ENCODE data around the gene OR4D9.
"Not testable (repeated sequence)": the region's sequence is repeated elsewhere in the genome, so short reads cannot be mapped to it uniquely, and the experiment has no call there.

OR4D9 gene

GRCh38 chr11:59510941-59511589 lies at the start of gene OR4D9:
Gene OR4D9 (plus strand): TSS chr11:59511539. CDS start chr11:59514913, 3,374 bp downstream.
- peak in 1 of 2 donors; percentile 91 for DNase-seq

- no peak for DNase-seq
These were observed 48.1 kb upstream of the OR4D9 start for GRCh38 chr11:59463190-59463641.

GRCh38 chr11:59473015-59473414 lies 38.3 kb upstream of the OR4D9 start, which contains the start of gene OR4D10:
Gene OR4D10 (plus strand): TSS chr11:59473315. CDS start chr11:59477430, 4,115 bp downstream.
- no peak for DNase-seq

DNA sequence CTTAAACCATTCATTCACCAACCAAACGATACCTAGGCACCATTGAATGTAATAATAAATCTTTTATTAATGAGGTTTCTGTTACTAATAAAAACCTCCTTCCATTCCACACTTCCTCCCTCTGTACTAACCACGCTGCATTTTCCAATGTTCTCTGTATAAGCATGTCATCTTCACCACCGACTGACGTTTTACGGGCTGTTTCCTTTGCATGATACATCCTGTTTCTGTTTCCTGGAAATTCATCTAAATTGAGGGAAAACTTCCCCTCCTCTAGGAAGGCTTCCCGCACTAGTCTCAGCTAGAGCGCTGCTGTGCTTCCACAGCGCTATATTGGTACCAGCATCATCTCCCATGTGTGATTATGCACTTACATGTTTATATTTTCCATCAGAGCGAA lies 36.2 kb upstream of the OR4D9 start:
- no peak for DNase-seq

- no peak for DNase-seq
These were observed 31.4 kb upstream of the OR4D9 start for GRCh38 chr11:59479906-59480305.

- no peak for DNase-seq
These were observed 31.0 kb upstream of the OR4D9 start for GRCh38 chr11:59480359-59480758.

DNA sequence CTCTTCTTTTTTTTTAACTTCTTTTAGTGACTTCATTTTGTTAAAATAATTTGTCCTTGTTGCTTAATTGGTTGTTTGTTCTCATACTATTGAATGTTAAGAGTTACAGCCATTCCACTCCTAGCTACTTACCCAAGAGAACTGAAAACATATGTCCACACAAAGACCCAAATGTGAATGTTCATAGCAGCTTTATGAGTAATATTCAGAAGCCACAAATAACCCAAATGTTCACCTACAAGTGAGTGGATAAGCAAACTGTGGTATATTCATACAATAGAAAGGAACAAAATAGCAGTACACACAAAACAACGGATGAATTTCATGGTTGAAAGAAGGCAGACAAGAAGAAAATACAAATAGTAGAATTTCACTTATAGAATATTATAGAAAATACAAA lies 9.4 kb upstream of the OR4D9 start:
- no peak for DNase-seq

DNA sequence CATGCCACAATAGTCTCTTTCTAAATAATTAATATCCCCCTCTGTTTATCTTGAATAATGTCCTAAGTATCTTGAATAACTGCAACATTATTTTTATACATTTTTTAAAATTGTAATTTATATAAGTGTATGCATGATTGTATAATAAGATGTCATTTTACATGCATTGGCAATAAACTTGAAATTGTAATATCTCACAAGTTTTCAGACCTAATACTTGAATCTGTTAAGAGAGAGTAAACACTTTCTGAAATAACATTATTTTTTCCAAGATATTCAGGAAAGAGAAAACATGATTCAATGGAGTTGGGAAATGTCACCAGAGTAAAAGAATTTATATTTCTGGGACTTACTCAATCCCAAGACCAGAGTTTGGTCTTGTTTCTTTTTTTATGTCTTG lies 8.1 kb upstream of the OR4D9 start, which contains the start of gene OR4D11:
TSS of gene OR4D11 (plus strand) at position 301 of the 400 bp plus-strand sequence. CDS start at position 301, 0 bp downstream.
- no peak for DNase-seq

GRCh38 chr11:59511675-59512074 lies 336 bp downstream of the OR4D9 start:
- DNase-seq = no peak

DNA sequence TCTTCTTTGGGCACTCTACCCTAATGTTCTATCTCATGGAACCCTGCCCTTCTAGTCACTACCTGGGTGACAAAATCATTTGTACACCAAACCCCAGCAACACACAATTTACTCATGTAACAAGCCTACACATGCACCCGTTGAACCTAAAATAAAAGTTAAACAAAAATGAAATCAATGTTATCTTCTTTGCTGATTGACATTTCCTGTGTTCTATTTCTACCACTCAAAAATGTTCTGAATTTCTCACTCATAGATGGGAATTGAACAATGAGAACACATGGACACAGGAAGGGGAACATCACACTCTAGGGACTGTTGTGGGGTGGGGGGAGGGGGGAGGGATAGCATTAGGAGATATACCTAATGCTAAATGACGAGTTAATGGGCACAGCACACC lies 8.8 kb downstream of the OR4D9 start:
- not testable (repeated sequence) for DNase-seq

- DNase-seq = no peak
These were observed 9.4 kb downstream of the OR4D9 start for GRCh38 chr11:59520741-59521140.

- DNase-seq = no peak
These were observed 12.2 kb downstream of the OR4D9 start for GRCh38 chr11:59523541-59523940.

- DNase-seq = no peak
These were observed 17.4 kb downstream of the OR4D9 start for GRCh38 chr11:59528711-59529110.

- DNase-seq = no peak
These were observed 21.3 kb downstream of the OR4D9 start for GRCh38 chr11:59532620-59533019.

GRCh38 chr11:59534676-59535075 lies 23.3 kb downstream of the OR4D9 start:
- no peak for DNase-seq

DNA sequence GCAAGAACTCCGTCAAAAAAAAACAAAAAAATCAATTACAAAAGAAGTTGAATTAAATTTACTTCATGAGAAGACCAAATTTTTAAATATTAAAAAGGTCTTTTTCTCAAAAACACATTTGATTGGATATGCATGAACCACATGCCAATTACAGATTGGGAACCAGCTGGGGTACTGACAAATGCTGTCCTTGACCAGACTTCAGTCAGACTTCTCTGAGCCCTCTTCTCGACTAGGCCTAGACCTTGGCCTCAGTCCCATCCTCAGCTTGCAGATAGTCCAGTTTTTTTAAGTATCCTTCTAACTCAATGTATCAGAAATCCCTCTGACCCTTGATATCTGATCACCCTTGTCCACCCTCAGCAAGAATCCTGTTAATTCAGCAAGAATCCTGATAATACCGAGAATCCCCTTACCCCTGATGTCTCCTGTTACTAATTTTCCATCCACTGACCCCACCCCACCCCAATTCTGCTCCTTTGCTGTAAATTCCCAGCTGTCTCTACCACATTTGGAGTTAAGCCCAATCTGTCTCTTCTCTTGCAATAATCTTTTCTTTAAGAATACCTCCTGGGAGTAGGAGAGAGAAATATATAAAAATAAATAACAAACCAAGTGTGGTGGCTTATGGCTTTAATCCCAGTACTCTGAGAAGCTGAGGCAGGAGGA lies 30.9 kb downstream of the OR4D9 start:
- no peak for DNase-seq

- not testable (repeated sequence) for DNase-seq
These were observed 32.4 kb downstream of the OR4D9 start for GRCh38 chr11:59543713-59544112.

- no peak for DNase-seq
These were observed 33.5 kb downstream of the OR4D9 start for GRCh38 chr11:59544869-59545178.

DNA sequence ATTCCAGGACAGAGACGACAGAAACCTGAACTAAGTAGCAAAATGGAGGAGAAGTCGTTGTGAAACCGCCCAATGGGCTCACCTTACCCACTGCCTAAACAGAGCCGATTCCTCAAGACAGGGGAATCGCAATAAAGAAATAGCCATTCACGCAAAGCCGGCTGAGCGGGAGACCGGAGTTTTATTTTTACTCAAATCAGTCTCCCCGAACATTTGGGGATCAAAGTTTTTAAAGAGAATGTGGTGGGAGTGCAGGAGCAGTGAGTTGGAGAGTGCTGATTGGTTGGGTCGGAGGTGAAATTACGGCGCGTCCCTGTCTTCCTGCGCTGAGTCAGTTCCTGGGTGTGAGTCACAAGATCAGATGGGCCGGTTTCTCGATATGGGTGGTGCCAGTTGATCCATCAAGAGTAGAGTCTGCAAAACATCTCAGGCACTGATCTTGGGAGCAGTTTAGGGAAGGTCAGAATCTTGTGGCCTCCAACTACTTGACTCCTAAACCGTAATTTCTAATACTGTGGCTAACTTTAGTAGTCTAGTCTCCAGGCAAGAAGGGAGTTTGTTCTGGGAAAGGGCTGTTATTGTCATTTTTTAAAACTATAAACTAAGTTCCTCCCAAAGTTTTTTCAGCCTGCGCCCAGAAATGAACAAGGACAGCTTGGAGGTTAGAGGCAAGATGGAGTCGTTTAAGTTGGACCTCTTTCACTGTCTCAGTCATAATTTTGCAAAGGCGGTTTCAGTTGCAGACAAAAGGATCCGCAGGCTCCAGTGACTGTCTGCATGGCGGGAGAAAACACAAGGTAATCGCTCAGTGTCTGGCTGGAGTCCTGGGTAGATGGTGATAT lies 34.1 kb downstream of the OR4D9 start:
- DNase-seq = no peak

DNA sequence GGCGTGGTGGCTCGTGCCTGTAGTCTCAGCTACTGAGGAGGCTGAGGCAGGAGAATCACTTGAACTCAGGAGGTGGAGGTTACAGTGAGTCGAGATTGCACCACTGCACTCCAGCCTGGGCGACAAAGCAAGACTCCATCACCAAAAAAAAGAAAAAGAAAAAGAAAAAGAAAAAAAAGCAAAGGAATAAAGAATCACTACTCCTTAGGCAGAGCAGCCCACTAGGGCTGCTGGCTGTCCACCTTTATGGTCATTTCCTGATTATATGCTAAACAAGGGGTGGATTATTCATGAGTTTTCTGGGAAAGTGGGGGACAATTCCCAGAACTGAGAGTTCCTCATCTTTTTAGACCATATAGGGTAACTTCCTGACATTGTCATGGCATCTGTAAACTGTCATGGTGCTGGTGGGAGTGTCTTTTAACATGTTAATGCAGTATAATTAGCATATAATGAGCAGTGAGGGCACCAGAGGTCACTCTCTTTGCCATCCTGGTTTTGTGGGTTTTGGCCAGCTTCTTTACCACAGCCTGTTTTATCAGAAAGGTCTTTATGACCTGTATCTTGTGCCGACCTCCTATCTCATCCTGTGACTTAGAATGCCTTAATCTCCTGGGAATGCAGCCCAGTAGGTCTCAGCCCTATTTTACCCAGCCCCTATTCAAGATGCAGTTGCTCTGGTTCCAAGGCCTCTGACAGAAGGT lies 36.4 kb downstream of the OR4D9 start:
- not testable (repeated sequence) for DNase-seq

- DNase-seq = no peak
These were observed 36.9 kb downstream of the OR4D9 start for GRCh38 chr11:59548309-59548656.

DNA sequence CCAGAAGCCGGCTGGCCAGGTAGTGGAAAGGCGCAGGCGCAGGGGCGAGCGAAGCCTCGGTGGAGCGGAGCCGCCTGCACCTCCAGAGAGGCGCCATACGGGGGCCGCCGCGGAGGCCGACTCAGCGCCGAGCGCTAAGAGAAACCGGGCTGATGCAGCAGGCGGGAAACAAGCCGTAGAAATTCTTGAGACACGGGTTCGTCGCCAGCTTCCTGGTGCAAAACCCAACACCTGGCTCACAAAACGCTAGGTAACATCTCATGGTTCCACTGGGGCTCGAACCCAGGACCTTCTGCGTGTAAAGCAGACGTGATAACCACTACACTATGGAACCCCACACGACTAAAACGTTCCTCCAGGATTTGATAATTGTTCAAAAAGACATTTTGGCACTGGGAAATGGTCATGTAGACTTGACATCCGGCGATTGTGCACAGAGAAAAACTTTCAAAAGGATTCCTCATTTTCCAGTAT lies 39.1 kb downstream of the OR4D9 start:
- DNase-seq = peak; percentile 55 to 79

Data from bone marrow (tissue), 2 donors.